ENCODE data around the gene ZNF774.

- TF ChIP-seq, protein P1, sequence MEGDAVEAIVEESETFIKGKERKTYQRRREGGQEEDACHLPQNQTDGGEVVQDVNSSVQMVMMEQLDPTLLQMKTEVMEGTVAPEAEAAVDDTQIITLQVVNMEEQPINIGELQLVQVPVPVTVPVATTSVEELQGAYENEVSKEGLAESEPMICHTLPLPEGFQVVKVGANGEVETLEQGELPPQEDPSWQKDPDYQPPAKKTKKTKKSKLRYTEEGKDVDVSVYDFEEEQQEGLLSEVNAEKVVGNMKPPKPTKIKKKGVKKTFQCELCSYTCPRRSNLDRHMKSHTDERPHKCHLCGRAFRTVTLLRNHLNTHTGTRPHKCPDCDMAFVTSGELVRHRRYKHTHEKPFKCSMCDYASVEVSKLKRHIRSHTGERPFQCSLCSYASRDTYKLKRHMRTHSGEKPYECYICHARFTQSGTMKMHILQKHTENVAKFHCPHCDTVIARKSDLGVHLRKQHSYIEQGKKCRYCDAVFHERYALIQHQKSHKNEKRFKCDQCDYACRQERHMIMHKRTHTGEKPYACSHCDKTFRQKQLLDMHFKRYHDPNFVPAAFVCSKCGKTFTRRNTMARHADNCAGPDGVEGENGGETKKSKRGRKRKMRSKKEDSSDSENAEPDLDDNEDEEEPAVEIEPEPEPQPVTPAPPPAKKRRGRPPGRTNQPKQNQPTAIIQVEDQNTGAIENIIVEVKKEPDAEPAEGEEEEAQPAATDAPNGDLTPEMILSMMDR (IDR thresholded peaks at IDR 0.05 in 4 of 5, conservative IDR thresholded peaks at IDR 0.05 in 1 of 5), result no peak
- no peak for TF ChIP-seq POLR2A (IDR thresholded peaks at IDR 0.05)
Observed at GRCh38 chr15:90401495-90401894, 49.4 kb downstream of the ZNF774 start.

Measured in gastrocnemius medialis (tissue), 4 donors.